GM12875 (cell line): ENCODE results near the gene NISCH.

ENCODE experiments used
- H3K4me3 ChIP-seq: one replicate; pipeline ENCODE4 v1.5.1; 2011; ENCODE audit warnings: low read depth, low read length, control low read depth
- TF ChIP-seq, protein P1 (sequence below): IDR thresholded peaks from 2 replicates; pipeline ENCODE4 v1.5.1; 2011; ENCODE audit warnings: low read depth, mild to moderate bottlenecking, control low read depth, inconsistent platforms, low read length, moderate library complexity, borderline replicate concordance; ENCODE audit not compliant: insufficient read depth

NISCH gene

GRCh38 chr3:52513281-52513680 is 57.9 kb downstream of the NISCH start:
- TF ChIP-seq, protein P1, sequence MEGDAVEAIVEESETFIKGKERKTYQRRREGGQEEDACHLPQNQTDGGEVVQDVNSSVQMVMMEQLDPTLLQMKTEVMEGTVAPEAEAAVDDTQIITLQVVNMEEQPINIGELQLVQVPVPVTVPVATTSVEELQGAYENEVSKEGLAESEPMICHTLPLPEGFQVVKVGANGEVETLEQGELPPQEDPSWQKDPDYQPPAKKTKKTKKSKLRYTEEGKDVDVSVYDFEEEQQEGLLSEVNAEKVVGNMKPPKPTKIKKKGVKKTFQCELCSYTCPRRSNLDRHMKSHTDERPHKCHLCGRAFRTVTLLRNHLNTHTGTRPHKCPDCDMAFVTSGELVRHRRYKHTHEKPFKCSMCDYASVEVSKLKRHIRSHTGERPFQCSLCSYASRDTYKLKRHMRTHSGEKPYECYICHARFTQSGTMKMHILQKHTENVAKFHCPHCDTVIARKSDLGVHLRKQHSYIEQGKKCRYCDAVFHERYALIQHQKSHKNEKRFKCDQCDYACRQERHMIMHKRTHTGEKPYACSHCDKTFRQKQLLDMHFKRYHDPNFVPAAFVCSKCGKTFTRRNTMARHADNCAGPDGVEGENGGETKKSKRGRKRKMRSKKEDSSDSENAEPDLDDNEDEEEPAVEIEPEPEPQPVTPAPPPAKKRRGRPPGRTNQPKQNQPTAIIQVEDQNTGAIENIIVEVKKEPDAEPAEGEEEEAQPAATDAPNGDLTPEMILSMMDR = no peak
- H3K4me3 ChIP-seq = no peak overlapping the region

DNA sequence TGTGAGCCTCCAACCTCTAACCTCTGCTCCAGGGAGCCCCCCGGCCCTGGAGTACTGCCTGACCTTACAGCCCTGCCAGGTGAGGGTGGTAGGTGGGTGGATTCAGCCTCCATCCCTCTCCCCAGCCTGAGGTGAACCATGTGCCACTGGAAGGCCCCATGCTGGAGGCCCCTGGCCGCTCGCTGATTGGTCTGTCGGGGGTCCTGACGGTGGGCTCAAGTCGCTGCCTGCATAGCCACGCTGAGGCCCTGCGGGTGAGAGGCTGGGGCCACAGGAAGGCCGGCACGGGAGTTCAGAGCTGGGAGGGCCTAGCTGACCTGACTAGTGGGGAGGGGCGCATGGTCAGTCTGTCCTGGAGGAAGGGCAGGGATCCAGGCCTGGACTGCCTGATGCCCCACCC is 59.2 kb downstream of the NISCH start:
- TF ChIP-seq, protein P1 = no peak
- no peak overlapping the region for H3K4me3 ChIP-seq

DNA sequence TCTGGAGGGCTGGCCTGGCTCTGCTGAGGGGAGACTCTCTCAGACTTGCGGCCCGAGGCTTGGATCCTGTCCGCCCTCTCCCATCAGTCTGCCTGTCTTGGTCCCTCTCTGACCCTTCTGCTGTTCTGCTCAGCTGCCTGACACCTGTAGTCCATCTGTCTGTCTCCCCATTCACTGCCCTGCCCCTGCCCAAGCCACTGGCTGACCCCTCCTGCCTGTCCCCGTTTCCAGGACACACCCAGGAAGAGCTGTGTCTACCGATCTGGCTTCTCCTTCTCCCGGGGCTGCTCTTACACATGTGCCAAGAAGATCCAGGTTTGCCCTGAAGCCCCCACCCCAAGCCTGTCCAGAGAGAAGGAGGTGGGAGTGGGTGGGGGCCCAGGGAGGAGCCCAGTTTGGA is 59.8 kb downstream of the NISCH start:
- TF ChIP-seq, protein P1 = no peak
- no peak overlapping the region for H3K4me3 ChIP-seq

GRCh38 chr3:52516509-52517195 is 61.2 kb downstream of the NISCH start:
- no peak overlapping the region for H3K4me3 ChIP-seq
- TF ChIP-seq, protein P1 = no peak

DNA sequence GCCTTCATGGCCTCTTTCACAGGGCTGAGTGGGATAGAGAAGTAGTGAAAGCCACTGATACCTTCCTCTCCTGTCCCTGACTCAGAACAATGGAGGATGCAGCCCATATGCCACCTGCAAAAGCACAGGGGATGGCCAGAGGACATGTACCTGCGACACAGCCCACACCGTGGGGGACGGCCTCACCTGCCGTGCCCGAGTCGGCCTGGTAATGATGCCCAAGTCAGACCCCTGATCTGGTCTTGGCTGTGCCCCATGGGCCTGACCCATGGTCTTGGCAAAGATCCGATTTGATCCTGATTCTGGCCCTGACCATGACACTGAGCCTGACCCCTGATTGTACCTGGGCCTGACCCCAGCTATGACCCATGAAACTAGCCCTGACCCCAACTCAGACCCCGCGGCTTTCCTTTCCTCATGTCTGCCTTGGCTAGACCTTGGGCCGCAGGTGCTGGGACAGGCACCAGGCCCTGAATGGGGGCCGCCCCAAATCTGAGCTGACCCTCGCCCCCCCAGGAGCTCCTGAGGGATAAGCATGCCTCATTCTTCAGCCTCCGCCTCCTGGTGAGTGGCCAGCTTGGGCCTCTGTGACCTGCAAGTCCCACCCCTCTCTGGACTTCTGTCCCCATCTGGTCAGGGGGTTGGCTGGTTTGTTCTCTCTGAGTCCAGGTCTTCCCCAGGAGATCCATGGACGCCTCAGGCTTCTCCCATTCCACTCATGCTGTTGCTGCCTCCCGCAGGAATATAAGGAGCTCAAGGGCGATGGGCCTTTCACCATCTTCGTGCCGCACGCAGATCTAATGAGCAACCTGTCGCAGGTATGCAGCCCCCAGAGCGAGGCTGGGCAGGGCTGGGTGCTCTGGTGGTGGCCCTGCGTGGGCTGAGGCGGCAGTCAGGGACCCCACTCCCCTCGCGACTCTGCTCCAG is 62.7 kb downstream of the NISCH start:
- TF ChIP-seq, protein P1 = no peak
- H3K4me3 ChIP-seq = no peak overlapping the region

- TF ChIP-seq, protein P1 = no peak
- no peak overlapping the region for H3K4me3 ChIP-seq
Measured at GRCh38 chr3:52518723-52519444, 63.5 kb downstream of the NISCH start.
